ENCODE results near the gene SOCS6.
"Not testable (repeated sequence)": the region's sequence is repeated elsewhere in the genome, so short reads cannot be mapped to it uniquely, and the experiment has no call there.

The SOCS6 gene

GRCh38 chr18:70339915-70340314, 51.1 kb downstream of the SOCS6 start:
- Histone ChIP-seq H3K9ac (no peak overlapping the region), H2AFZ (ENCODE audit: low read depth) (no peak overlapping the region), H3K79me2 (ENCODE audit: insufficient read depth, low read depth) (no peaks in the 10 kb centered on the region), H3K4me1 (ENCODE audit: low read depth, poor library complexity, severe bottlenecking) (peaks cover 13% of the 10 kb centered on the region), H3K36me3 (ENCODE audit: insufficient read depth) (no peaks in the 10 kb centered on the region), H4K20me1 (ENCODE audit: insufficient read depth) (no peaks in the 10 kb centered on the region), H3K4me3 (IDR thresholded peaks at IDR 0.05; ENCODE audit: insufficient read depth, low read depth, low read length) (no peak overlapping the region), H3K27me3 (ENCODE audit: insufficient read depth, low read depth) (no peaks in the 10 kb centered on the region), H3K27ac (no peak overlapping the region), H3K4me2 (no peak overlapping the region)
- no peak for TF ChIP-seq CTCF (conservative IDR thresholded peaks at IDR 0.05; ENCODE audit: low read depth, low read length)

GRCh38 chr18:70348481-70348880, 59.6 kb downstream of the SOCS6 start:
- not testable (repeated sequence) for H3K36me3 ChIP-seq (ENCODE audit: insufficient read depth); H3K27me3 ChIP-seq (ENCODE audit: insufficient read depth, low read depth); H3K4me2 ChIP-seq; H3K9ac ChIP-seq; H3K4me1 ChIP-seq (ENCODE audit: low read depth, poor library complexity, severe bottlenecking); H4K20me1 ChIP-seq (ENCODE audit: insufficient read depth); H2AFZ ChIP-seq (ENCODE audit: low read depth); H3K27ac ChIP-seq; H3K79me2 ChIP-seq (ENCODE audit: insufficient read depth, low read depth); H3K4me3 ChIP-seq (IDR thresholded peaks at IDR 0.05; ENCODE audit: insufficient read depth, low read depth, low read length)

GRCh38 chr18:70349316-70349715, 60.5 kb downstream of the SOCS6 start:
- no peak for TF ChIP-seq CTCF (conservative IDR thresholded peaks at IDR 0.05; ENCODE audit: low read depth, low read length)
- Histone ChIP-seq H3K27me3 (ENCODE audit: insufficient read depth, low read depth) (no peaks in the 10 kb centered on the region), H3K4me1 (ENCODE audit: low read depth, poor library complexity, severe bottlenecking) (peaks cover 3% of the 10 kb centered on the region), H2AFZ (ENCODE audit: low read depth) (no peak overlapping the region), H3K36me3 (ENCODE audit: insufficient read depth) (no peaks in the 10 kb centered on the region; the same call in 1 of the 2 replicates), H4K20me1 (ENCODE audit: insufficient read depth) (no peaks in the 10 kb centered on the region), H3K4me3 (IDR thresholded peaks at IDR 0.05; ENCODE audit: insufficient read depth, low read depth, low read length) (no peak overlapping the region), H3K79me2 (ENCODE audit: insufficient read depth, low read depth) (no peaks in the 10 kb centered on the region), H3K9ac (no peak overlapping the region), H3K4me2 (no peak overlapping the region), H3K27ac (no peak overlapping the region)

- Histone ChIP-seq H3K27me3 (ENCODE audit: insufficient read depth, low read depth) (no peaks in the 10 kb centered on the region), H3K4me2 (no peak overlapping the region), H3K9ac (no peak overlapping the region), H2AFZ (ENCODE audit: low read depth) (no peak overlapping the region), H3K4me3 (IDR thresholded peaks at IDR 0.05; ENCODE audit: insufficient read depth, low read depth, low read length) (no peak overlapping the region), H3K4me1 (ENCODE audit: low read depth, poor library complexity, severe bottlenecking) (no peaks in the 10 kb centered on the region), H3K36me3 (ENCODE audit: insufficient read depth) (no peaks in the 10 kb centered on the region), H3K79me2 (ENCODE audit: insufficient read depth, low read depth) (no peaks in the 10 kb centered on the region), H4K20me1 (ENCODE audit: insufficient read depth) (no peaks in the 10 kb centered on the region), H3K27ac (no peak overlapping the region)
- TF ChIP-seq CTCF (conservative IDR thresholded peaks at IDR 0.05; ENCODE audit: low read depth, low read length) = no peak
Measured at GRCh38 chr18:70354080-70354479, 65.2 kb downstream of the SOCS6 start.

- no peaks in the 10 kb centered on the region for H3K36me3 ChIP-seq (ENCODE audit: insufficient read depth)
- no peak overlapping the region for H2AFZ ChIP-seq (ENCODE audit: low read depth)
- H3K79me2 ChIP-seq (ENCODE audit: insufficient read depth, low read depth) = no peaks in the 10 kb centered on the region
- no peak overlapping the region for H3K9ac ChIP-seq
- no peak for TF ChIP-seq CTCF (conservative IDR thresholded peaks at IDR 0.05; ENCODE audit: low read depth, low read length)
- H4K20me1 ChIP-seq (ENCODE audit: insufficient read depth) = no peaks in the 10 kb centered on the region
- H3K4me1 ChIP-seq (ENCODE audit: low read depth, poor library complexity, severe bottlenecking) = no peaks in the 10 kb centered on the region
- H3K4me2 ChIP-seq = no peak overlapping the region
- no peak overlapping the region for H3K4me3 ChIP-seq (IDR thresholded peaks at IDR 0.05; ENCODE audit: insufficient read depth, low read depth, low read length)
- no peaks in the 10 kb centered on the region for H3K27me3 ChIP-seq (ENCODE audit: insufficient read depth, low read depth)
- no peak overlapping the region for H3K27ac ChIP-seq
Measured at GRCh38 chr18:70354771-70355170, 65.9 kb downstream of the SOCS6 start.
